Islet of Langerhans (tissue), 1 donor: ENCODE data around the gene CDC123.
"Not testable (repeated sequence)": the region's sequence is repeated elsewhere in the genome, so short reads cannot be mapped to it uniquely, and the experiment has no call there.

ENCODE experiments used
- FAIRE-seq: peaks from one replicate; lab custom pipeline; 2011; peaks lifted over from hg19 to GRCh38; lab: Jason Lieb, UNC

CDC123 gene

GRCh38 chr10:12235796-12236195, 39.8 kb downstream of the CDC123 start:
- FAIRE-seq = no peak

- FAIRE-seq = no peak
These were observed 41.6 kb downstream of the CDC123 start for GRCh38 chr10:12237265-12238220.

GRCh38 chr10:12238821-12239220, 42.8 kb downstream of the CDC123 start:
- FAIRE-seq = no peak

- FAIRE-seq = no peak
These were observed 46.0 kb downstream of the CDC123 start for GRCh38 chr10:12241810-12242529.

GRCh38 chr10:12243864-12244620, 48.1 kb downstream of the CDC123 start:
- FAIRE-seq = no peak

- no peak for FAIRE-seq
These were observed 54.2 kb downstream of the CDC123 start for GRCh38 chr10:12250181-12250580.

GRCh38 chr10:12250702-12251101, 54.7 kb downstream of the CDC123 start:
- not testable (repeated sequence) for FAIRE-seq

GRCh38 chr10:12251581-12251980, 55.6 kb downstream of the CDC123 start:
- no peak for FAIRE-seq

- FAIRE-seq = no peak
These were observed 57.0 kb downstream of the CDC123 start for GRCh38 chr10:12252882-12253546.

GRCh38 chr10:12255048-12255447, 59.1 kb downstream of the CDC123 start:
- FAIRE-seq = no peak

GRCh38 chr10:12259988-12260387, 64.0 kb downstream of the CDC123 start:
- no peak for FAIRE-seq

- FAIRE-seq = no peak
These were observed 66.4 kb downstream of the CDC123 start for GRCh38 chr10:12262278-12262981.

- no peak for FAIRE-seq
These were observed 68.4 kb downstream of the CDC123 start for GRCh38 chr10:12264204-12264940.

- FAIRE-seq = no peak
These were observed 73.1 kb downstream of the CDC123 start for GRCh38 chr10:12269056-12269455.

- no peak for FAIRE-seq
These were observed 75.2 kb downstream of the CDC123 start for GRCh38 chr10:12271210-12271540.

- FAIRE-seq = not testable (repeated sequence)
These were observed 81.9 kb downstream of the CDC123 start for GRCh38 chr10:12277862-12278261.

- no peak for FAIRE-seq
These were observed 83.3 kb downstream of the CDC123 start for GRCh38 chr10:12279281-12279680.

GRCh38 chr10:12287772-12288171, 91.8 kb downstream of the CDC123 start:
- FAIRE-seq = no peak

- not testable (repeated sequence) for FAIRE-seq
These were observed 101.8 kb downstream of the CDC123 start for GRCh38 chr10:12297784-12298183.

GRCh38 chr10:12299222-12299965, 103.4 kb downstream of the CDC123 start:
- FAIRE-seq = no peak
